ENCODE data around the gene DENND1A. TPM values are rescaled to one million over a fixed set of nuclear protein-coding genes. Genes with fewer than 3 reads are reported as not detected.

The DENND1A gene
- total and polyA plus RNA-seq, 2 experiments from 2014 or later, result 13.1 to 28.7 TPM

DNA sequence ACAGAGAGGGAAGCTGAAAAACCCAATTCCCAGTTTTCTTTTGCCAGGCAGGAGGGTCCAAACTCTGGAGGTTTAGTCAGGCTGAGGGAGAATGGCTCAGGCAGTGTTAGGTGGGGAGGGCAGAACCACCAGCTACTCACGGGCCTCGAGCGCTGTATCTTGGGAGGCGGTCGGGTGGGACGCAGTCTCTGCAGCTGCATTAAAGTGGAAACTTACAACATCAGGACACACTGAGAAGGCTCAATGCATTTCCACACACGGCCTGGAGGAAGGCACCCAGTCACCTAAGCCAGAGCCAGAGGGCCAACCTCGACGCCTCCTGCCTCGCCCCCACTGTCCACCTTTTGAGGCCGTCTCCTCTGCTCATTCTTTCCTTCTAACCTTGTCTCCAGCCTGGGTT, 518.3 kb downstream of the DENND1A start (continued):
- TF ChIP-seq, protein P1, sequence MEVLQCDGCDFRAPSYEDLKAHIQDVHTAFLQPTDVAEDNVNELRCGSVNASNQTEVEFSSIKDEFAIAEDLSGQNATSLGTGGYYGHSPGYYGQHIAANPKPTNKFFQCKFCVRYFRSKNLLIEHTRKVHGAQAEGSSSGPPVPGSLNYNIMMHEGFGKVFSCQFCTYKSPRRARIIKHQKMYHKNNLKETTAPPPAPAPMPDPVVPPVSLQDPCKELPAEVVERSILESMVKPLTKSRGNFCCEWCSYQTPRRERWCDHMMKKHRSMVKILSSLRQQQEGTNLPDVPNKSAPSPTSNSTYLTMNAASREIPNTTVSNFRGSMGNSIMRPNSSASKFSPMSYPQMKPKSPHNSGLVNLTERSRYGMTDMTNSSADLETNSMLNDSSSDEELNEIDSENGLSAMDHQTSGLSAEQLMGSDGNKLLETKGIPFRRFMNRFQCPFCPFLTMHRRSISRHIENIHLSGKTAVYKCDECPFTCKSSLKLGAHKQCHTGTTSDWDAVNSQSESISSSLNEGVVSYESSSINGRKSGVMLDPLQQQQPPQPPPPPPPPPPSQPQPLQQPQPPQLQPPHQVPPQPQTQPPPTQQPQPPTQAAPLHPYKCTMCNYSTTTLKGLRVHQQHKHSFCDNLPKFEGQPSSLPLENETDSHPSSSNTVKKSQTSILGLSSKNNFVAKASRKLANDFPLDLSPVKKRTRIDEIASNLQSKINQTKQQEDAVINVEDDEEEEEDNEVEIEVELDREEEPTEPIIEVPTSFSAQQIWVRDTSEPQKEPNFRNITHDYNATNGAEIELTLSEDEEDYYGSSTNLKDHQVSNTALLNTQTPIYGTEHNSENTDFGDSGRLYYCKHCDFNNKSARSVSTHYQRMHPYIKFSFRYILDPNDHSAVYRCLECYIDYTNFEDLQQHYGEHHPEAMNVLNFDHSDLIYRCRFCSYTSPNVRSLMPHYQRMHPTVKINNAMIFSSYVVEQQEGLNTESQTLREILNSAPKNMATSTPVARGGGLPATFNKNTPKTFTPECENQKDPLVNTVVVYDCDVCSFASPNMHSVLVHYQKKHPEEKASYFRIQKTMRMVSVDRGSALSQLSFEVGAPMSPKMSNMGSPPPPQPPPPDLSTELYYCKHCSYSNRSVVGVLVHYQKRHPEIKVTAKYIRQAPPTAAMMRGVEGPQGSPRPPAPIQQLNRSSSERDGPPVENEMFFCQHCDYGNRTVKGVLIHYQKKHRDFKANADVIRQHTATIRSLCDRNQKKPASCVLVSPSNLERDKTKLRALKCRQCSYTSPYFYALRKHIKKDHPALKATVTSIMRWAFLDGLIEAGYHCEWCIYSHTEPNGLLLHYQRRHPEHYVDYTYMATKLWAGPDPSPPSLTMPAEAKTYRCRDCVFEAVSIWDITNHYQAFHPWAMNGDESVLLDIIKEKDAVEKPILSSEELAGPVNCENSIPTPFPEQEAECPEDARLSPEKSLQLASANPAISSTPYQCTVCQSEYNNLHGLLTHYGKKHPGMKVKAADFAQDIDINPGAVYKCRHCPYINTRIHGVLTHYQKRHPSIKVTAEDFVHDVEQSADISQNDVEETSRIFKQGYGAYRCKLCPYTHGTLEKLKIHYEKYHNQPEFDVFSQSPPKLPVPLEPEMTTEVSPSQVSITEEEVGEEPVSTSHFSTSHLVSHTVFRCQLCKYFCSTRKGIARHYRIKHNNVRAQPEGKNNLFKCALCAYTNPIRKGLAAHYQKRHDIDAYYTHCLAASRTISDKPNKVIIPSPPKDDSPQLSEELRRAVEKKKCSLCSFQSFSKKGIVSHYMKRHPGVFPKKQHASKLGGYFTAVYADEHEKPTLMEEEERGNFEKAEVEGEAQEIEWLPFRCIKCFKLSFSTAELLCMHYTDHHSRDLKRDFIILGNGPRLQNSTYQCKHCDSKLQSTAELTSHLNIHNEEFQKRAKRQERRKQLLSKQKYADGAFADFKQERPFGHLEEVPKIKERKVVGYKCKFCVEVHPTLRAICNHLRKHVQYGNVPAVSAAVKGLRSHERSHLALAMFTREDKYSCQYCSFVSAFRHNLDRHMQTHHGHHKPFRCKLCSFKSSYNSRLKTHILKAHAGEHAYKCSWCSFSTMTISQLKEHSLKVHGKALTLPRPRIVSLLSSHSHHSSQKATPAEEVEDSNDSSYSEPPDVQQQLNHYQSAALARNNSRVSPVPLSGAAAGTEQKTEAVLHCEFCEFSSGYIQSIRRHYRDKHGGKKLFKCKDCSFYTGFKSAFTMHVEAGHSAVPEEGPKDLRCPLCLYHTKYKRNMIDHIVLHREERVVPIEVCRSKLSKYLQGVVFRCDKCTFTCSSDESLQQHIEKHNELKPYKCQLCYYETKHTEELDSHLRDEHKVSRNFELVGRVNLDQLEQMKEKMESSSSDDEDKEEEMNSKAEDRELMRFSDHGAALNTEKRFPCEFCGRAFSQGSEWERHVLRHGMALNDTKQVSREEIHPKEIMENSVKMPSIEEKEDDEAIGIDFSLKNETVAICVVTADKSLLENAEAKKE (CRISPR knock-in tag; IDR thresholded peaks at IDR 0.05), result no peak
- TF ChIP-seq ZNF114 (CRISPR knock-in tag; IDR thresholded peaks at IDR 0.05) (no peak), NANOG (IDR thresholded peaks at IDR 0.05; ENCODE audit: borderline replicate concordance) (no peak), EZH2 (IDR thresholded peaks at IDR 0.05; ENCODE audit: low read depth, unreplicated experiment) (no peak), CREB1 (CRISPR knock-in tag; IDR thresholded peaks at IDR 0.05; ENCODE audit: low read depth) (no peak)
- TF ChIP-seq, protein P2, sequence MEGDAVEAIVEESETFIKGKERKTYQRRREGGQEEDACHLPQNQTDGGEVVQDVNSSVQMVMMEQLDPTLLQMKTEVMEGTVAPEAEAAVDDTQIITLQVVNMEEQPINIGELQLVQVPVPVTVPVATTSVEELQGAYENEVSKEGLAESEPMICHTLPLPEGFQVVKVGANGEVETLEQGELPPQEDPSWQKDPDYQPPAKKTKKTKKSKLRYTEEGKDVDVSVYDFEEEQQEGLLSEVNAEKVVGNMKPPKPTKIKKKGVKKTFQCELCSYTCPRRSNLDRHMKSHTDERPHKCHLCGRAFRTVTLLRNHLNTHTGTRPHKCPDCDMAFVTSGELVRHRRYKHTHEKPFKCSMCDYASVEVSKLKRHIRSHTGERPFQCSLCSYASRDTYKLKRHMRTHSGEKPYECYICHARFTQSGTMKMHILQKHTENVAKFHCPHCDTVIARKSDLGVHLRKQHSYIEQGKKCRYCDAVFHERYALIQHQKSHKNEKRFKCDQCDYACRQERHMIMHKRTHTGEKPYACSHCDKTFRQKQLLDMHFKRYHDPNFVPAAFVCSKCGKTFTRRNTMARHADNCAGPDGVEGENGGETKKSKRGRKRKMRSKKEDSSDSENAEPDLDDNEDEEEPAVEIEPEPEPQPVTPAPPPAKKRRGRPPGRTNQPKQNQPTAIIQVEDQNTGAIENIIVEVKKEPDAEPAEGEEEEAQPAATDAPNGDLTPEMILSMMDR (conservative IDR thresholded peaks at IDR 0.05; ENCODE audit: low read depth in 2 of 2), result no peak

DNA sequence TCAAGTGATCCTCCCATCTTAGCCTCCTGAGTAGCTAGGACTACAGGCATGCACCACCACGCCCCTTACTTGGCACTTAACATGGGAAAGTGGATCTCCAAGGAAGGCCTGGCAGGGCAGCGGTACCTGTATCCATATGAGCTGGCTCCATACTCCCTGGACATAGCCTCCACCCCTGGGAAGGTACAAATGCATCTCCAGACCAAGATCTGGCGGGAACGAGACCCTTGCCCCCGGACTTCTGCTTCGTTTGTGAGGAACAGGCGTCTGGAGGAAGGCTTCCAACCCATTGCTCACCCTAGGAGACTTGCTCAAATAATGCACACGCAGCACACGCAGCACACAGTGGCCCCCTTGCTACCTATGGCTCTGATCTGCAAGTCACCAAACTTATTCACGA, 518.7 kb downstream of the DENND1A start:
- Mint-ChIP-seq H3K36me3 (ENCODE audit: low read depth) (no peaks in the 10 kb centered on the region), H3K4me1 (peaks cover 26% of the 10 kb centered on the region), H3K9me3 (no peaks in the 10 kb centered on the region), H3K27ac (no peak overlapping the region), H3K4me3 (no peak overlapping the region), H3K27me3 (ENCODE audit: insufficient read depth, low read depth, poor library complexity) (peaks cover 12% of the 10 kb centered on the region)
- peaks cover 16% of the 10 kb centered on the region for H3K4me1 ChIP-seq (ENCODE audit: insufficient read depth)
- no peak for DNase-seq (ENCODE audit: low spot score)
- no peak overlapping the region for H3K4me3 ChIP-seq
- no peaks in the 10 kb centered on the region for H3K27me3 ChIP-seq (ENCODE audit: insufficient read depth)
- H4K20me1 ChIP-seq (replicated peaks; ENCODE audit: insufficient read depth), result 0 out of 2 replicates have a peak, but pooled peaks cover 2% of the 10 kb centered on the region
- H3K36me3 ChIP-seq (ENCODE audit: insufficient read depth), result no peaks in the 10 kb centered on the region
- no peak overlapping the region for H2AFZ ChIP-seq
- no peak overlapping the region for H3K4me2 ChIP-seq
- ATAC-seq, result no peak
- H3F3A ChIP-seq (replicated peaks; ENCODE audit: low read depth), result no peaks in the 10 kb centered on the region
- no peak overlapping the region for H3K27ac ChIP-seq (ENCODE audit: low read depth)
- no peaks in the 10 kb centered on the region for H3K79me2 ChIP-seq (replicated peaks; ENCODE audit: insufficient read depth)
- no peaks in the 10 kb centered on the region for H3K9me2 ChIP-seq (ENCODE audit: insufficient read depth)
- TF ChIP-seq, protein P2 (conservative IDR thresholded peaks at IDR 0.05; ENCODE audit: low read depth in 2 of 2), result no peak
- no peak for TF ChIP-seq ZNF114 (CRISPR knock-in tag; IDR thresholded peaks at IDR 0.05)
